DOHH2 (cell line): ENCODE measurements around the gene DUSP3.

Experiments
- H3F3A ChIP-seq: fragments of 200-600 bp; sonication (generic), shearing (Covaris generic); 2 replicates; pipeline ENCODE4 v1.6.0; 2016; ENCODE audit warnings: antibody characterized with exemption, mild to moderate bottlenecking; ENCODE audit not compliant: control insufficient read depth, insufficient read depth
- H3K27ac ChIP-seq: fragments of 200-600 bp; sonication (generic); 2 replicates; pipeline ENCODE4 v1.5.1; 2014; ENCODE audit warnings: low read depth, mild to moderate bottlenecking, low read length, moderate library complexity
- H3K27me3 ChIP-seq: fragments of 200-600 bp; sonication (generic); 2 replicates; pipeline ENCODE4 v1.6.1; 2014; ENCODE audit warnings: mild to moderate bottlenecking, low read length, mixed read lengths; ENCODE audit not compliant: control insufficient read depth
- H3K36me3 ChIP-seq: fragments of 200-600 bp; sonication (generic); 2 replicates; pipeline ENCODE4 v1.6.1; 2014; ENCODE audit warnings: mild to moderate bottlenecking, low read length, moderate library complexity, mixed read lengths; ENCODE audit not compliant: control insufficient read depth
- H3K4me1 ChIP-seq: fragments of 200-600 bp; sonication (generic); 2 replicates; pipeline ENCODE4 v1.6.1; 2014; ENCODE audit warnings: mild to moderate bottlenecking, low read length, mixed read lengths; ENCODE audit not compliant: control insufficient read depth
- H3K4me2 ChIP-seq: fragments of 200-600 bp; sonication (generic); 2 replicates; pipeline ENCODE4 v1.6.0; 2014; ENCODE audit warnings: mild to moderate bottlenecking, low read length, moderate library complexity
- H3K4me3 ChIP-seq: fragments of 200-600 bp; sonication (generic); 2 replicates; pipeline ENCODE4 v1.5.1; 2014; ENCODE audit warnings: mild to moderate bottlenecking, low read length, mixed read lengths
- H3K79me2 ChIP-seq: fragments of 200-600 bp; sonication (generic); 2 replicates; pipeline ENCODE4 v1.6.1; 2014; ENCODE audit warnings: mild to moderate bottlenecking, low read length, mixed read lengths; ENCODE audit not compliant: control insufficient read depth
- H3K9me2 ChIP-seq: fragments of 200-600 bp; sonication (generic); replicated peaks from 2 replicates; pipeline ENCODE4 v1.6.1; 2014; ENCODE audit warnings: mild to moderate bottlenecking, low read length, mixed read lengths; ENCODE audit not compliant: control insufficient read depth
- H3K9me3 ChIP-seq: fragments of 200-600 bp; sonication (generic); 2 replicates; pipeline ENCODE4 v1.6.1; 2014; ENCODE audit warnings: antibody characterized with exemption, low read length, mixed read lengths; ENCODE audit not compliant: control insufficient read depth, insufficient read depth
- H4K20me1 ChIP-seq: fragments of 200-600 bp; sonication (generic); 2 replicates; pipeline ENCODE4 v1.6.0; 2014; ENCODE audit warnings: low read depth, mild to moderate bottlenecking, antibody characterized with exemption, low read length, moderate library complexity; ENCODE audit not compliant: control insufficient read depth, insufficient read depth
- EZH2phosphoT487 ChIP-seq: fragments of 200-600 bp; sonication (generic); IDR thresholded peaks from 2 replicates; pipeline ENCODE4 v1.6.1; 2017; ENCODE audit warnings: borderline replicate concordance, mild to moderate bottlenecking, antibody characterized with exemption, low read length, moderate library complexity, mixed read lengths
- TF ChIP-seq, protein P1 (sequence below): fragments of 200-600 bp; sonication (generic); IDR thresholded peaks from one replicate; pipeline ENCODE4 v1.5.1; 2014; ENCODE audit warnings: antibody characterized with exemption, mild to moderate bottlenecking, low read depth, low read length; ENCODE audit not compliant: poor library complexity, severe bottlenecking

The DUSP3 gene

DNA sequence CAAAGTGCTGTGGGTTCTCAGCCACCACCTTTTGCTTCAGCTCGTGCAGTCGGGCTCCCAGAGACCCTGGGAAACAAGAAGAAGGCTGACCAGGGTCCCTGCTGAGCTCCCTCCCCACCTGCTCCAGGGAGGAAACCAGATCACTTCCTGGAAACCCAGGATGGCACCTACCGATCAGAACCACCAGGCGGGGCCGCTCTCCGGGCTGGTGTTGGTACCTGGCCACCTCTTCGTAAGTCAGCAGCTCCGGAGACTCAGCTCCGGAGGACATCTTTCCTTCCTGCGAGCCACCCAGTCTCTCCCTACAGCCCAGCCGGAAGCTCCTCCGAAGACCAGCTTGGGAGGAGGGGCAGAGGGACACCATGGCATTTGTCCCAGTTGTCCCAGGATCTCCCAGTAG is 35.2 kb upstream of the DUSP3 start:
- Histone ChIP-seq H3K9me3 (no peaks in the 10 kb centered on the region), H3F3A (no peaks in the 10 kb centered on the region), H3K4me3 (no peak overlapping the region), H3K4me1 (no peaks in the 10 kb centered on the region), H3K27me3 (no peaks in the 10 kb centered on the region), H3K36me3 (no peaks in the 10 kb centered on the region), H4K20me1 (no peaks in the 10 kb centered on the region), H3K9me2 (no peaks in the 10 kb centered on the region), H3K27ac (no peak overlapping the region), H3K79me2 (no peaks in the 10 kb centered on the region), H3K4me2 (no peak overlapping the region)
- TF ChIP-seq, protein P1, sequence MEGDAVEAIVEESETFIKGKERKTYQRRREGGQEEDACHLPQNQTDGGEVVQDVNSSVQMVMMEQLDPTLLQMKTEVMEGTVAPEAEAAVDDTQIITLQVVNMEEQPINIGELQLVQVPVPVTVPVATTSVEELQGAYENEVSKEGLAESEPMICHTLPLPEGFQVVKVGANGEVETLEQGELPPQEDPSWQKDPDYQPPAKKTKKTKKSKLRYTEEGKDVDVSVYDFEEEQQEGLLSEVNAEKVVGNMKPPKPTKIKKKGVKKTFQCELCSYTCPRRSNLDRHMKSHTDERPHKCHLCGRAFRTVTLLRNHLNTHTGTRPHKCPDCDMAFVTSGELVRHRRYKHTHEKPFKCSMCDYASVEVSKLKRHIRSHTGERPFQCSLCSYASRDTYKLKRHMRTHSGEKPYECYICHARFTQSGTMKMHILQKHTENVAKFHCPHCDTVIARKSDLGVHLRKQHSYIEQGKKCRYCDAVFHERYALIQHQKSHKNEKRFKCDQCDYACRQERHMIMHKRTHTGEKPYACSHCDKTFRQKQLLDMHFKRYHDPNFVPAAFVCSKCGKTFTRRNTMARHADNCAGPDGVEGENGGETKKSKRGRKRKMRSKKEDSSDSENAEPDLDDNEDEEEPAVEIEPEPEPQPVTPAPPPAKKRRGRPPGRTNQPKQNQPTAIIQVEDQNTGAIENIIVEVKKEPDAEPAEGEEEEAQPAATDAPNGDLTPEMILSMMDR: no peak

DNA sequence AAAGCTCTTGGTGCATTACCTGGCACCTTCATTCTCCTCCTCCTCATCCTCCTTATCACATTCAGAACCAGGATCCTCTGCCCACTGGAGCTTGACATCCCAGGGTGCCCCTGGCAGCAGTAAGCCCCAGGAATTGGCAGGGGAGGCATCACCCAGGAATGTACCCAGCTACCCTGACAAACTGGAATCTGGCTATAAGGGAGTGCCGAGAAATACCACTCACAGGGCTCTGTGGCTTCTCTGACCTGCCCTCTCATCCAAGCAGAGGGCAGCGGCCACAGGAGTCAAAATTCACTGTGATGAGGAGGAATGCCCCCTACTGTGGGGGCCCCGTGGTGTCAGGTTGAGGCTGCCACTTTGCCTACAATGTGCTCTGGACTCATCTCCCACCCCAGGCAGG is 34.6 kb upstream of the DUSP3 start:
- no peak overlapping the region for H3K4me2 ChIP-seq
- H3K27me3 ChIP-seq: peaks cover 2% of the 10 kb centered on the region; the same call in 1 of the 2 replicates
- no peaks in the 10 kb centered on the region for H3K36me3 ChIP-seq
- H3K4me1 ChIP-seq: no peaks in the 10 kb centered on the region
- H3K4me3 ChIP-seq: no peak overlapping the region
- no peaks in the 10 kb centered on the region for H4K20me1 ChIP-seq
- H3K9me3 ChIP-seq: no peaks in the 10 kb centered on the region
- no peak overlapping the region for H3K27ac ChIP-seq
- no peak for TF ChIP-seq EZH2phosphoT487
- TF ChIP-seq, protein P1: no peak
- H3F3A ChIP-seq: no peaks in the 10 kb centered on the region
- no peaks in the 10 kb centered on the region for H3K9me2 ChIP-seq
- H3K79me2 ChIP-seq: no peaks in the 10 kb centered on the region

DNA sequence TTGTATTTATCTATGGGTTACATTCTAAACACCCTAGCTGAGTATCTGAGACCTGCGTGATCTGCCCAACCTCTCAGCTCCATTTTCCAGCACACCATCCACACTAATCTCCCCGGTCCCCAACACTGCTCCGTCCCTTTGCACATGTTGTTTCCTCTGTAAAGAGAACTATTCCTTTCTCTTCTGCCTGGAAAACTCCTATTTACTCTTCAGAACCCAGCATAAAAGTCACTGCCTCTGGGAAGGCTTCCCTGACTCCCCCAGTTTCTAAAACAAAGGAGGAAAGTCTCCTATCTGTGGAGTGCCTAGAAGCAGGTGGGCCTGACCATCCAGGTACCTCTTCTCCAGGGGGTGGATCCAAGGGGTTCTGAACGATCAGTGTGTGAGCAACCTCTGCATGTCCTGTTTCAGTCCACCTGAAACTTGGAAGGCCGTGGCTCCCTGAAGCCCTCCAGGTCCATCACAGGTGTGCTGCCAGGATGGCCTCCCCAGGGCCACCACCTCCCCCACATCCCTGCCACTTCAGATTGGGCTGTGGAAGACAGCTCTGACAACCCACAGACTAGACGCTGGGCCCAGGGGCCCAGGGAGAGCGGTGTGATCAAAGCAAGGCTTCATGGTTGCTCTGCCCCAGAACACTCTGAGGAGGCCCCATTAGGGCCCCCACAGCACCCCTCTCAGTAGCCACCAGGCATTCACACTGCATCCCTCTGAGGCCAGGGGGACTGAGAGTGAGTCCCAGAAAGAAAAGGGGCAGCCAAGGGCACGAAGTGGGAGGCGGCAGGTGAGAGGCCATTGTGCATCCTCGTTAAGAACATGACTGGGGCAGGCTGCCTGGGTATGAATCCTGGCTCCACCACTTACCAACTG is 33.9 kb upstream of the DUSP3 start:
- Histone ChIP-seq H3K4me1 (no peaks in the 10 kb centered on the region), H3K79me2 (no peaks in the 10 kb centered on the region), H3F3A (no peaks in the 10 kb centered on the region), H3K4me3 (no peak overlapping the region), H3K9me3 (no peaks in the 10 kb centered on the region), H3K36me3 (no peaks in the 10 kb centered on the region), H3K9me2 (no peaks in the 10 kb centered on the region), H3K27me3 (peaks cover 4% of the 10 kb centered on the region; the same call in 1 of the 2 replicates), H3K4me2 (no peak overlapping the region), H4K20me1 (no peaks in the 10 kb centered on the region), H3K27ac (no peak overlapping the region)
- no peak for TF ChIP-seq EZH2phosphoT487
- TF ChIP-seq, protein P1: no peak
